GM12878 (cell line): ENCODE results near the gene FXYD1. TPM values are rescaled to one million over a fixed set of nuclear protein-coding genes. Genes with fewer than 3 reads are reported as not detected.

ENCODE experiments used
- ATF2 ChIP-seq: IDR thresholded peaks from 2 replicates; pipeline ENCODE4 v1.6.1; 2012; ENCODE audit warnings: low read length, inconsistent platforms
- BCL11A ChIP-seq: IDR thresholded peaks from 2 replicates; pipeline ENCODE4 v1.6.1; 2011; ENCODE audit warnings: low read depth, low read length
- BCLAF1 ChIP-seq: fragments of 450-650 bp; IDR thresholded peaks from 2 replicates; pipeline ENCODE4 v1.6.1; 2017; ENCODE audit warnings: antibody characterized with exemption, mild to moderate bottlenecking, moderate library complexity
- CEBPB ChIP-seq, 2 experiments: fragments of 150-350 bp in 1 of 2; IDR thresholded peaks; 2 replicates each; pipeline ENCODE4 v1.6.1; 2012 to 2014; ENCODE audit warnings: low read depth in 2 of 2, low read length in 2 of 2, borderline replicate concordance in 1 of 2, inconsistent platforms in 1 of 2
- CHD2 ChIP-seq: IDR thresholded peaks from 2 replicates; pipeline ENCODE4 v1.6.1; 2011; ENCODE audit warnings: low read depth, low read length, improper control_type of control experiment, borderline replicate concordance
- ELK1 ChIP-seq: IDR thresholded peaks from 2 replicates; pipeline ENCODE4 v1.6.1; 2012; ENCODE audit warnings: low read depth, low read length, improper control_type of control experiment
- FOXM1 ChIP-seq: IDR thresholded peaks from 2 replicates; pipeline ENCODE4 v1.6.1; 2012; ENCODE audit warnings: low read depth, mild to moderate bottlenecking, inconsistent platforms, low read length, moderate library complexity
- GATAD2B ChIP-seq: fragments of 450-650 bp; conservative IDR thresholded peaks from 2 replicates; pipeline ENCODE4 v1.6.1; 2017; ENCODE audit warnings: low read depth, mild to moderate bottlenecking, moderate library complexity
- HCFC1 ChIP-seq: fragments of 150-350 bp; IDR thresholded peaks from 2 replicates; pipeline ENCODE4 v1.6.1; 2014; ENCODE audit warnings: low read length
- MTA3 ChIP-seq: IDR thresholded peaks from 2 replicates; pipeline ENCODE4 v1.6.1; 2012; ENCODE audit warnings: low read length, inconsistent platforms, borderline replicate concordance
- NFYA ChIP-seq: IDR thresholded peaks from 2 replicates; pipeline ENCODE4 v1.6.1; 2011; ENCODE audit warnings: low read depth, mild to moderate bottlenecking, low read length, improper control_type of control experiment, borderline replicate concordance
- POLR2AphosphoS2 ChIP-seq: IDR thresholded peaks from 2 replicates; pipeline ENCODE4 v1.6.1; 2011; ENCODE audit warnings: low read depth, mild to moderate bottlenecking, low read length, improper control_type of control experiment, moderate library complexity
- REST ChIP-seq: IDR thresholded peaks from 2 replicates; pipeline ENCODE4 v1.6.1; 2012; ENCODE audit warnings: mild to moderate bottlenecking, low read depth, low read length
- SKIL ChIP-seq: fragments of 450-650 bp; IDR thresholded peaks from 2 replicates; pipeline ENCODE4 v1.6.1; 2017; ENCODE audit warnings: mild to moderate bottlenecking, low read depth, inconsistent platforms; ENCODE audit not compliant: poor library complexity, severe bottlenecking
- TBL1XR1 ChIP-seq: IDR thresholded peaks from 2 replicates; pipeline ENCODE4 v1.6.1; 2012; ENCODE audit warnings: low read depth, low read length, improper control_type of control experiment
- ZNF207 ChIP-seq: fragments of 450-650 bp; IDR thresholded peaks from 2 replicates; pipeline ENCODE4 v1.6.1; 2014; ENCODE audit warnings: antibody characterized with exemption, mild to moderate bottlenecking, borderline replicate concordance
- ZNF274 ChIP-seq: IDR thresholded peaks from one replicate; pipeline ENCODE4 v1.8.0; 2011; ENCODE audit not compliant: insufficient read length, insufficient read depth
- polyA plus RNA-seq, 11 experiments: library from polyadenylated mRNA; depleted of rRNA in 4 of 11; unstranded in 6 of 11; stranded (reverse) in 5 of 11; fragments of >200 nt; fragmentation: Nextera tagmentation in 4 of 11; fragmentation: Illumina TruSeq in 1 of 11; extraction: Ambion mirVana in 4 of 11; extraction: Trizol in 1 of 11; gene quantifications; 1 replicate in 1 of 11; 2 replicates in 10 of 11; pipeline versions ENCODE4 v1.2.1 to v1.2.3, GENCODE V29; 2011 to 2016; ENCODE audit warnings: inconsistent platforms in 2 of 11, missing spikeins in 2 of 11, low read depth in 1 of 11
- total RNA-seq, 4 experiments: library from RNA; depleted of rRNA in 3 of 4; stranded (reverse); fragments of >200 nt in 3 of 4; fragmentation: Illumina TruSeq in 1 of 4; extraction: Trizol in 1 of 4; gene quantifications; 2 replicates each; pipeline versions ENCODE4 v1.2.1 to v1.2.3, GENCODE V29; 2013 to 2021

Gene FXYD1
- total and polyA plus RNA-seq, 10 of the 15 experiments (the other 5 are each of a cell fraction or from before 2014, with no cell fraction given) = 0.34 to 1.2 (median 0.49) TPM; not detected in 4

- TF ChIP-seq CEBPB (IDR thresholded peaks at IDR 0.05; ENCODE audit: borderline replicate concordance in 1 of 2, low read depth in 2 of 2, low read length in 2 of 2) (no peak), REST (no peak), TBL1XR1 (no peak), GATAD2B (peak; percentile 89), ZNF274 (no peak), BCL11A (no peak), ZNF207 (no peak), CHD2 (no peak), BCLAF1 (no peak), NFYA (no peak), HCFC1 (no peak), ELK1 (no peak), FOXM1 (no peak), POLR2AphosphoS2 (peak; percentile 57; the same call in 1 of the 2 replicates), MTA3 (no peak), SKIL (no peak), ATF2 (no peak)
Measured at GRCh38 chr19:35124098-35125060, 14.2 kb upstream of the FXYD1 start (continued).
